Ectodermal cell (in vitro differentiated cells): Measurements from ENCODE around the gene FXYD7.
"Not testable (repeated sequence)": the region's sequence is repeated elsewhere in the genome, so short reads cannot be mapped to it uniquely, and the experiment has no call there.

ENCODE experiments used
- H3K27ac ChIP-seq: 2 replicates; pipeline ENCODE4 v1.7.0; 2013; ENCODE audit warnings: mild to moderate bottlenecking, low read depth, low read length; ENCODE audit not compliant: insufficient read depth, poor library complexity, severe bottlenecking
- H3K27me3 ChIP-seq: 2 replicates; pipeline ENCODE4 v1.7.0; 2013; ENCODE audit warnings: mild to moderate bottlenecking, low read length; ENCODE audit not compliant: insufficient read depth, control insufficient read depth, poor library complexity, severe bottlenecking
- H3K36me3 ChIP-seq: one replicate; pipeline ENCODE4 v1.7.0; 2013; ENCODE audit warnings: low read length; ENCODE audit not compliant: control insufficient read depth, insufficient read depth
- H3K4me1 ChIP-seq: one replicate; pipeline ENCODE4 v1.7.0; 2013; ENCODE audit warnings: low read length; ENCODE audit not compliant: control insufficient read depth, insufficient read depth
- H3K4me3 ChIP-seq: 2 replicates; pipeline ENCODE4 v1.7.0; 2013; ENCODE audit warnings: low read depth, low read length, control low read depth; ENCODE audit not compliant: insufficient read depth
- H3K9me3 ChIP-seq: 2 replicates; pipeline ENCODE4 v1.7.0; 2013; ENCODE audit warnings: mild to moderate bottlenecking, low read length, moderate library complexity; ENCODE audit not compliant: control insufficient read depth
- WGBS, 2 experiments: methylation state at CpG; one replicate each; pipeline ENCODE4 v1.1.7; 2013; ENCODE audit warnings: missing lambda C conversion rate in 2 of 2; 5-methylcytosine and 5-hydroxymethylcytosine counted together

The FXYD7 gene

GRCh38 chr19:35178701-35179100, 35.6 kb downstream of the FXYD7 start:
- 81 to 85% methylated on average over 2 of the region's 2 CpGs for WGBS, 2 experiments
- Histone ChIP-seq H3K4me1 (peaks cover 5% of the 10 kb centered on the region), H3K4me3 (no peak overlapping the region)

DNA sequence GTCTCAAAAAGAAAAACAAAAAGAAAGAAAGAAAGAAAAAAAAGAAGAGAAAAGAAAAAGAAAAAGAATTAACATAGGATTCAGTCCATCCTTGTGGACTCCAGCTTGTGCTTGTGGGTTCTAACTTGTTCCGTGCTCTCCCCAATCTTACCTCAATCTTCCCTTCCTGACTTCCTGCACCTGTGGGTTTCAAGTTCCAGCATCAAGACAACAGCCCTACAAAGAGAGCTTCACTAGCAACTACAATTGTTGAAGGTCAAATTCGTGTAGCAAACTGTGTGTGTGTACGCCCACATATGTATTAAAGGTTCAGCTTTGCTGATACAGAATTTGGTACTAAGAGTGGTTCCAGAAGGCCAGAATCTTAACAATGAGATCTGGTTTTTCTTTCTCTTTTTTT, 36.8 kb downstream of the FXYD7 start:
- H3K9me3 ChIP-seq, result no peaks in the 10 kb centered on the region
- H3K27ac ChIP-seq, result no peak overlapping the region
- 86 to 89% methylated on average over 3 of the region's 3 CpGs for WGBS, 2 experiments
- no peak overlapping the region for H3K4me3 ChIP-seq
- no peaks in the 10 kb centered on the region for H3K36me3 ChIP-seq
- H3K4me1 ChIP-seq, result peaks cover 5% of the 10 kb centered on the region
- H3K27me3 ChIP-seq, result no peaks in the 10 kb centered on the region

More at GRCh38 chr19:35178701-35179100, 35.6 kb downstream of the FXYD7 start:
- Histone ChIP-seq H3K36me3 (no peaks in the 10 kb centered on the region), H3K27ac (no peak overlapping the region), H3K9me3 (no peaks in the 10 kb centered on the region), H3K27me3 (no peaks in the 10 kb centered on the region)

- Histone ChIP-seq H3K36me3 (no peaks in the 10 kb centered on the region), H3K27me3 (no peaks in the 10 kb centered on the region), H3K27ac (no peak overlapping the region), H3K4me3 (no peak overlapping the region), H3K4me1 (no peaks in the 10 kb centered on the region), H3K9me3 (no peaks in the 10 kb centered on the region)
- 98 to 100% methylated on average over 1 of the region's 1 CpG for WGBS, 2 experiments
Observed at GRCh38 chr19:35181387-35181786, 38.3 kb downstream of the FXYD7 start.

GRCh38 chr19:35184267-35184666, 41.2 kb downstream of the FXYD7 start:
- H3K27me3 ChIP-seq, result no peaks in the 10 kb centered on the region
- whole genome bisulfite sequencing, 2 experiments, result 100% methylated on average over 1 of the region's 1 CpG; no CpG with 5 or more reads in 1 of the 2 experiments
- H3K4me3 ChIP-seq, result no peak overlapping the region
- no peaks in the 10 kb centered on the region for H3K36me3 ChIP-seq
- no peaks in the 10 kb centered on the region for H3K9me3 ChIP-seq
- no peaks in the 10 kb centered on the region for H3K4me1 ChIP-seq
- H3K27ac ChIP-seq, result no peak overlapping the region

DNA sequence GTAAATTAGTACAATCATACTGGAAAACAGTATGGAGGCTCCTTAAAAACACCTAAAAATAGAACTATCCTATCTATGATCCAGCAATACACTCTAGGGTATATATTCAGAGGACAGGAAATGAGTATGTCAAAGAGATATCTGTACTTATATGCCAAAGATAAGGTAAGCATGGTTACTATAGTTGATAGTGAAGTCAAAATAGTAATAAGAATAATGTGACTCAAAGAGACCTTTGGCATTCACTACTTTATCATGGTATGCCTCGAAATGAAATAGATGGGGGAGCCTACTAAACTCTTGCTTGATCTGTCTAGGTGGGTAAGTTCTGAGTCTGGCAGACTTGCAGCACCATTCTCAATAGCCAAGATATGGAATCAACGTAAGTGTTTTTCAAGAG, 41.8 kb downstream of the FXYD7 start:
- WGBS, 2 experiments, result 87 to 95% methylated on average over 2 of the region's 2 CpGs
- Histone ChIP-seq H3K27me3 (no peaks in the 10 kb centered on the region), H3K9me3 (no peaks in the 10 kb centered on the region), H3K4me3 (no peak overlapping the region), H3K4me1 (no peaks in the 10 kb centered on the region), H3K27ac (no peak overlapping the region), H3K36me3 (no peaks in the 10 kb centered on the region)

DNA sequence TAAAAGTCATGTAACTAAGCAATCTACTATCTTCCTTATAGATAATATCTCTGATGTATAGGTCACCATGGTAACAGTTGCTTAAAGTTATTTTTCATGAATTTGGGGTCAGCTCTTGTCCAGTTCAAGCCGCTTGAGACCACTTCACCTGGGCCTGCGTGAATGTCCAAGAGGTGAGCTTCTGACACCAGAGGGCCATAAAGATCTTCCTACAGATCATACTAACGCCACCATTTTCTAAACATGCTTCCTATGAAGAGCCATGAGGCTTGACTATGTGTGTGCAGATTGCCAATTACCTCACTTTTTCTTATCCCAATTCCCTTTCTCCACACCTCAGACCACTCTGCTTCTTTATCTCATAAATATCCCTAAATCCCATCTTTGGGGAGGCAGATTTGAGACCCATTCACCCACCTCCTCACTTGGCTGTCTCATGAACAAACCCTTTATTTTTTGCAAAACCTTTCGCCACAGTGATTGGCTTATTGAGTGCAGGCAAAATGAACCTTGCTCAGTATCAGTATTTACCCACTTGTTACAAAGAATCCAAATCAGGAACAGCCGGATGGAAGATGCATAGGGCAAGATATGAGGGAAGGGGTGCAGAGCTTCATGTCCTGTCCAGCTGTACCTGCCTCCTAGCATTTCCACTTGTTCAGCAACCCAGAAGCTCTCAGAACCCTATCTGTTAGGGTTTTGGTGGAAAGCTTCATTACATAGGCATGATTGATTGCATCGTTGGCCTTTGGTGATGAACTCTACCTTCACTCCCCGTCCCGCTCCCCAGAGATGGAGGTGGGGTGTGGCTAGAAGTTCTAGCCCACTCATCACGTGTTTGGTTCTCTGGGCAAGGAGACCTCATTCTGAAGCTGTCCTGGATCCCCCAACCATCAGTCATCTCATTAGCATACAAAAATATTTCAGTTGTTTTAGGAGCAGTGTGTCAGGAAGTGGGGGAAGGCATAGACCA, 51.2 kb downstream of the FXYD7 start:
- H3K9me3 ChIP-seq, result no peaks in the 10 kb centered on the region
- no peaks in the 10 kb centered on the region for H3K27me3 ChIP-seq
- WGBS, 2 experiments, result 92 to 94% methylated on average over 9 of the region's 9 CpGs
- H3K36me3 ChIP-seq, result no peaks in the 10 kb centered on the region
- no peak overlapping the region for H3K27ac ChIP-seq
- H3K4me3 ChIP-seq, result no peak overlapping the region
- no peaks in the 10 kb centered on the region for H3K4me1 ChIP-seq

DNA sequence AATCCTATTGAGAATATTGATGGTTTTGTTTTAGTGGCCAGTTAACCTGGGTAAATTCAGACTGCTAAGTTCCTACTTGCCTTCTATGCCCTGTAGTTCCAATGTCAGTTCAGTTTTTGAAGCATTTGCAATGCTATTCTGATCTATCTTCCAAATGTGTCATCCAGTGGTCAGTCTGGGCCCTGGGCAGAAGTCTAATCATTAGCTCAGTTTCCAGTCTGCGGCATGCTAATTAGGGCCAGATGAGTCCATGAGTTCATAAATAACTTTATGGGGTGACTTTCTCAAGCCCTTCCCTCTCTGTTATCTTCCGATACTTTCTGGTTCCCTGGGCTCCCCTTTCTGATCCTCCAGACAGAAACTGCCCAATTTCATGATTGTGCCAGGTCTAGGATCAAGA, 52.8 kb downstream of the FXYD7 start:
- 96% methylated on average over 2 of the region's 2 CpGs for WGBS, 2 experiments
- Histone ChIP-seq H3K4me1 (no peaks in the 10 kb centered on the region), H3K27ac (no peak overlapping the region), H3K4me3 (no peak overlapping the region), H3K36me3 (no peaks in the 10 kb centered on the region), H3K9me3 (no peaks in the 10 kb centered on the region), H3K27me3 (no peaks in the 10 kb centered on the region)

GRCh38 chr19:35196861-35197260, 53.8 kb downstream of the FXYD7 start:
- WGBS, 2 experiments, result 75 to 76% methylated on average over 6 of the region's 6 CpGs
- not testable (repeated sequence) for H3K4me1 ChIP-seq, H3K9me3 ChIP-seq, H3K4me3 ChIP-seq, H3K36me3 ChIP-seq, H3K27ac ChIP-seq, H3K27me3 ChIP-seq

DNA sequence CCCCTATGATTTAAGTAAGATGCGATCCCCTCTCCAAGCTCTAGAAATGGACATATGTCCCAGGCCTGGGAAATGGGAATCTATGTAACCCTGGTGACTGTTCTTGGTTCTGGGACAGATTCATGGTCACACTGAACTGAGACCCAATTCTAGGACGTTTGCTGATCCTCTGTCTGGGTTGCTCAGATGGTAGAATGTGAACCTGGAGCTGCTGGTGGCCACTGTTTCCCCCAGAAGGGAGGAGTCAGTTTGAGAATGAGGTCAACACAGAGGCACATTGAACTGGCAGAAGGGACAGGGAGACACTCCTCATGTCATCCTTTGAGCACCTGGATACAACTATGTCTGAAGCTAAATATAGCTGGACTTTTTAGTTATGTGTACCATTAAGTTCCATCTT, 56.4 kb downstream of the FXYD7 start:
- Histone ChIP-seq H3K9me3 (no peaks in the 10 kb centered on the region), H3K27ac (no peak overlapping the region), H3K4me1 (peaks cover 4% of the 10 kb centered on the region), H3K36me3 (no peaks in the 10 kb centered on the region), H3K4me3 (no peak overlapping the region), H3K27me3 (no peaks in the 10 kb centered on the region)
- 72 to 90% methylated on average over 2 of the region's 2 CpGs for WGBS, 2 experiments

DNA sequence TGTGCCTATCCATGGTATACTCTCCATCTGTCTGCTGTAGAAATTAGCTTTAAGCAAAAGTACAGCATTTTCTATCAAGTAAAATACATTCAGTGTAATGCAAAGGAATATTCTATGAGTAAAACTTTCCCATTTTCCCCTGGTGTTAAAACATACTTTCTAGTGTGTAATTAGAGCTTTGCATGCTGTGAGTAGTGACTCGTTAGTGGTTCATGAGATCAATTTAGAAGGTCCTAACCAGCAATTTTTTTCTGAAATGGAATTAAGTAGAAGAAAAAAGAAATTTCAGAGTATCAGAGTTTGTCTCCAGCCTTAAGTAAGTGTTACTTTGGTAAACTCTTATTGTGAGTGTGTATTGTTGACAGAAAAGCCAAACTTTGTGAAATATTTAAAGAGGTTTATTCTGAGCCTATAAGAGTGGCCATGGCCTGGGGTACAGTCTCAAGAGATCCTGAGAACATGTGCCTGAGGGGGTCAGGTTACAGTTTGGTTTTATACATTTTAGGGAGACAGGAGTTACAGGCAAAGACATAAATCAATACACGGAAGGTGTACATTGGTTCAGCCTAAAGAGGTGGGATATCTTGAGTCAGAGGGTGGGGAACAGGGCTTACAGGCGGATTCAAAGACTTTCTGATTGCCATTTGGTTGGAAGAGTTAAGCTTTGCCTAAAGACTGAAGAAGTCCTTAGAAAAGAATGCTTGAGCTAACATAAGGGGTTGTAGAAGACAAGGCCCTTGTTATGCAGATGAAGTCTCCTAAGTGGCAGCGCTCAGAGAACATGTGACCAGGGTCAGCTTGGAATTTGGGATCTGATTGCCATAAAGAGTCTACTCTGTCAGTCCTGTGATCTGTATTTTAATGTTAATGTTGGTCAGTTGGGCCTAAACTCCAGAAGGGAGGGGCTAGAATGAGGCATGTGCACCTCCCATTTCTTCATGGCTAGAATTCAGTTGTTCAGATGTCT, 60.0 kb downstream of the FXYD7 start:
- 34% methylated on average over 4 of the region's 4 CpGs for WGBS, 2 experiments
- peak overlapping the region; percentile 26 for H3K27ac ChIP-seq

More for the DNA sequence above, 60.0 kb downstream of the FXYD7 start:
- Histone ChIP-seq H3K36me3 (no peaks in the 10 kb centered on the region), H3K9me3 (no peaks in the 10 kb centered on the region), H3K27me3 (no peaks in the 10 kb centered on the region), H3K4me1 (peaks cover 9% of the 10 kb centered on the region), H3K4me3 (no peak overlapping the region)
